B cell (primary cell): ENCODE results near the gene LRRC8E. TPM values are rescaled to one million over a fixed set of nuclear protein-coding genes. Genes with fewer than 3 reads are reported as not detected.
"Not testable (repeated sequence)": the region's sequence is repeated elsewhere in the genome, so short reads cannot be mapped to it uniquely, and the experiment has no call there.

ENCODE experiments used
- ATAC-seq: fragments of 200-7000 bp; cut with Tn5 transposase; one replicate; pipeline ENCODE4 v1.10.0; 2021; ENCODE audit warnings: low read depth, mild to moderate bottlenecking, moderate number of reproducible peaks, moderate library complexity
- CTCF ChIA-PET: fragments of 350-600 bp; sonication (Branson Sonifier 250); formaldehyde crosslinking; loops from one replicate; lab custom pipeline; 2021; ENCODE audit warnings: antibody characterized with exemption, inconsistent platforms; lab: Charles Lee
- POLR2A ChIA-PET: fragments of 350-600 bp; sonication (Branson Sonifier 250); formaldehyde crosslinking; loops from one replicate; lab custom pipeline; 2021; ENCODE audit warnings: antibody characterized with exemption; lab: Charles Lee
- DNase-seq: peaks from one replicate; pipeline ENCODE4 v3.0.0; 2013
- H2AFZ ChIP-seq: 2 replicates; pipeline ENCODE4 v1.6.1; 2012; ENCODE audit warnings: mild to moderate bottlenecking, low read depth, low read length; ENCODE audit not compliant: insufficient read depth, poor library complexity, severe bottlenecking
- H3K27ac ChIP-seq, 2 donors: 1 replicate in 1 of 2; 2 replicates in 1 of 2; pipeline ENCODE4 v1.5.1; 2012 to 2013; ENCODE audit warnings: low read length in 2 of 2, mild to moderate bottlenecking in 2 of 2, moderate library complexity in 1 of 2
- H3K27me3 ChIP-seq, 4 experiments: fragments of 200-600 bp in 1 of 4; sonication (generic) in 1 of 4; replicated peaks in 1 of 4; 1 replicate in 2 of 4; 2 replicates in 2 of 4; pipeline versions ENCODE4 v1.6.1 to v1.7.0; 2013 to 2016; ENCODE audit warnings: low read length in 3 of 4, mild to moderate bottlenecking in 2 of 4, mixed read lengths in 1 of 4, moderate library complexity in 1 of 4; ENCODE audit not compliant: insufficient read depth in 4 of 4, control insufficient read depth in 3 of 4; ENCODE audit errors: control extremely low read depth in 1 of 4
- H3K36me3 ChIP-seq, 2 experiments: replicated peaks in 1 of 2; 1 replicate in 1 of 2; 2 replicates in 1 of 2; pipeline versions ENCODE4 v1.6.1 to v1.7.1; 2013; ENCODE audit warnings: low read length in 1 of 2; ENCODE audit not compliant: insufficient read depth in 2 of 2, control insufficient read depth in 1 of 2; ENCODE audit errors: control extremely low read depth in 1 of 2, extremely low read depth in 1 of 2
- H3K4me1 ChIP-seq, 2 donors: fragments of 200-600 bp in 1 of 2; sonication (generic) in 1 of 2; 1 replicate in 1 of 2; 2 replicates in 1 of 2; pipeline versions ENCODE4 v1.5.1 to v1.6.1; 2013 to 2017; ENCODE audit warnings: low read length in 2 of 2; ENCODE audit not compliant: control insufficient read depth in 2 of 2, insufficient read depth in 2 of 2
- H3K4me2 ChIP-seq: replicated peaks from 2 replicates; pipeline ENCODE3; 2012; ENCODE audit warnings: mild to moderate bottlenecking, low read depth, low read length; ENCODE audit not compliant: poor library complexity, severe bottlenecking
- H3K4me3 ChIP-seq, 5 experiments: fragments of 200-600 bp in 1 of 5; sonication (generic) in 1 of 5; 1 replicate in 3 of 5; 2 replicates in 2 of 5; pipeline versions ENCODE4 v1.5.1 to v1.7.0; 2011 to 2016; ENCODE audit warnings: low read length in 4 of 5, mild to moderate bottlenecking in 4 of 5, low read depth in 2 of 5, control low read depth in 1 of 5, moderate library complexity in 1 of 5; ENCODE audit not compliant: insufficient read depth in 1 of 5; ENCODE audit errors: control extremely low read depth in 1 of 5, extremely low read depth in 1 of 5
- H3K79me2 ChIP-seq: fragments of 200-600 bp; sonication (generic); one replicate; pipeline ENCODE4 v1.6.0; 2016; ENCODE audit warnings: low read length; ENCODE audit not compliant: control insufficient read depth, insufficient read depth
- H3K9ac ChIP-seq: fragments of 200-600 bp; sonication (generic); 2 replicates; pipeline ENCODE4 v1.6.1; 2017; ENCODE audit warnings: mild to moderate bottlenecking, low read length, moderate library complexity
- H3K9me3 ChIP-seq, 3 donors: one replicate each; pipeline versions ENCODE4 v1.6.1 to v1.7.1; 2013; ENCODE audit warnings: low read length in 2 of 3; ENCODE audit not compliant: control insufficient read depth in 2 of 3, insufficient read depth in 1 of 3; ENCODE audit errors: control extremely low read depth in 1 of 3
- H4K20me1 ChIP-seq: 2 replicates; pipeline ENCODE4 v1.6.0; 2012; ENCODE audit warnings: mild to moderate bottlenecking, low read length; ENCODE audit not compliant: insufficient read depth, control insufficient read depth, poor library complexity, severe bottlenecking
- H3K27ac Mint-ChIP-seq: one replicate; pipeline ENCODE4 v1.8.0; 2021; ENCODE audit warnings: mixed read lengths
- H3K27me3 Mint-ChIP-seq: one replicate; pipeline ENCODE4 v1.8.0; 2021; ENCODE audit warnings: mixed read lengths
- H3K4me1 Mint-ChIP-seq: one replicate; pipeline ENCODE4 v1.8.0; 2021; ENCODE audit warnings: mixed read lengths
- H3K4me3 Mint-ChIP-seq: one replicate; pipeline ENCODE4 v1.8.0; 2021; ENCODE audit warnings: mixed read lengths
- H3K9me3 Mint-ChIP-seq: one replicate; pipeline ENCODE4 v1.8.0; 2022; ENCODE audit warnings: mixed read lengths; ENCODE audit not compliant: insufficient read depth
- CTCF ChIP-seq: fragments of 200-600 bp; IDR thresholded peaks from one replicate; pipeline ENCODE4 v1.8.0; 2022; ENCODE audit warnings: antibody characterized with exemption, mild to moderate bottlenecking
- EZH2 ChIP-seq: IDR thresholded peaks from 2 replicates; pipeline ENCODE4 v1.6.1; 2012; ENCODE audit warnings: borderline replicate concordance, low read depth, mild to moderate bottlenecking, moderate library complexity, low read length; ENCODE audit not compliant: insufficient read depth, poor library complexity, severe bottlenecking
- WGBS: methylation state at CpG from one replicate; pipeline ENCODE4 v1.1.5; 2013; ENCODE audit warnings: missing lambda C conversion rate; ENCODE audit not compliant: insufficient coverage; 5-methylcytosine and 5-hydroxymethylcytosine counted together
- intact Hi-C: fragments of 100-400 bp; cut with micrococcal nuclease; formaldehyde crosslinking; loops from one replicate; pipeline ENCODE4 v1.10.0; 2022
- polyA plus RNA-seq: library from polyadenylated mRNA; depleted of rRNA; stranded (reverse); fragments of >200 nt; gene quantifications from 2 replicates; pipeline ENCODE4 v1.2.3, GENCODE V29; 2012
- total RNA-seq, 2 donors: library from RNA; stranded (reverse); fragments of 120-200 nt in 1 of 2; gene quantifications; 1 replicate in 1 of 2; 2 replicates in 1 of 2; pipeline versions ENCODE4 v1.2.3 to v1.2.4, GENCODE V29; 2013 to 2022

LRRC8E gene
- total and polyA plus RNA-seq, 2 donors (not counting 1 experiment from before 2014, with no cell fraction given): not detected

GRCh38 chr19:7888826-7889217, 512 bp downstream of the LRRC8E start:
- Histone ChIP-seq H3K9me3 (no peaks in the 10 kb centered on the region), H3K27me3 (peaks cover 0 to 27% (median 5%) of the 10 kb centered on the region in 4 experiments), H3K4me1 (peaks cover 0 to 4% of the 10 kb centered on the region in 2 donors), H3K27ac (no peak overlapping the region), H2AFZ (no peak overlapping the region), H3K79me2 (no peaks in the 10 kb centered on the region), H3K9ac (no peak overlapping the region), H3K4me3 (no peak overlapping the region), H4K20me1 (no peaks in the 10 kb centered on the region), H3K36me3 (no peaks in the 10 kb centered on the region), H3K4me2 (no peak overlapping the region)
- ChIA-PET CTCF (no interaction called here), POLR2A (no interaction called here)
- intact Hi-C loops: no loop called here
- no peak overlapping the region for H3K27ac Mint-ChIP-seq
- DNase-seq (no peak), ATAC-seq (no peak)
- peaks cover 18% of the 10 kb centered on the region for H3K27me3 Mint-ChIP-seq
- H3K4me1 Mint-ChIP-seq: no peaks in the 10 kb centered on the region
- no peaks in the 10 kb centered on the region for H3K9me3 Mint-ChIP-seq
- H3K4me3 Mint-ChIP-seq: no peak overlapping the region
- no peak for TF ChIP-seq EZH2
- TF ChIP-seq CTCF: no peak
- 89% methylated on average over 8 of the region's 8 CpGs for WGBS

- WGBS: 75% methylated on average over 16 of the region's 18 CpGs
- ATAC-seq, H3K79me2 ChIP-seq, H3K4me2 ChIP-seq, CTCF ChIA-PET, H2AFZ ChIP-seq, H3K4me1 Mint-ChIP-seq, H3K27ac Mint-ChIP-seq, H3K4me3 Mint-ChIP-seq, POLR2A ChIA-PET, H3K9me3 Mint-ChIP-seq, H4K20me1 ChIP-seq, H3K4me3 ChIP-seq, H3K9me3 ChIP-seq, intact Hi-C loops, H3K36me3 ChIP-seq, DNase-seq, H3K27ac ChIP-seq, H3K4me1 ChIP-seq, H3K9ac ChIP-seq: not testable (repeated sequence)
- peaks cover 26% of the 10 kb centered on the region for H3K27me3 Mint-ChIP-seq
- H3K27me3 ChIP-seq: peaks cover 0 to 19% (median 3%) of the 10 kb centered on the region in 4 experiments
Measured at GRCh38 chr19:7893362-7894101, 5.2 kb downstream of the LRRC8E start.
